Activated naive CD8-positive, alpha-beta T cell treated with anti-CD3 and anti-CD28 coated beads, Interleukin-2, amount 10 ng/mL, durations not matched to agents 7 days and 5 days (primary cell): ENCODE measurements around the gene GNS. TPM values are rescaled to one million over a fixed set of nuclear protein-coding genes. Genes with fewer than 3 reads are reported as not detected.

Experiments
- ATAC-seq: fragments of 150-1000 bp; cut with Tn5 transposase; one replicate; pipeline ENCODE4 v1.10.0; 2021; ENCODE audit warnings: low read depth, moderate library complexity
- POLR2A ChIA-PET: fragments of 350-600 bp; sonication (Branson Sonifier 250); formaldehyde crosslinking; loops from one replicate; lab custom pipeline; 2021; ENCODE audit warnings: antibody characterized with exemption; lab: Charles Lee
- DNase-seq: peaks from one replicate; pipeline ENCODE4 v3.0.0; 2021
- H3K27ac Mint-ChIP-seq: one replicate; pipeline ENCODE4 v1.8.0; 2022; ENCODE audit warnings: mild to moderate bottlenecking, mixed read lengths
- H3K27me3 Mint-ChIP-seq: one replicate; pipeline ENCODE4 v1.8.0; 2022; ENCODE audit warnings: mild to moderate bottlenecking, moderate library complexity, mixed read lengths
- H3K36me3 Mint-ChIP-seq: one replicate; pipeline ENCODE4 v1.8.0; 2021; ENCODE audit warnings: mild to moderate bottlenecking, mixed read lengths
- H3K4me1 Mint-ChIP-seq: one replicate; pipeline ENCODE4 v1.8.0; 2021; ENCODE audit warnings: mixed read lengths
- H3K4me3 Mint-ChIP-seq: one replicate; pipeline ENCODE4 v1.8.0; 2022; ENCODE audit warnings: mild to moderate bottlenecking, moderate library complexity, mixed read lengths
- H3K9me3 Mint-ChIP-seq: one replicate; pipeline ENCODE4 v1.8.0; 2021; ENCODE audit warnings: mixed read lengths
- total RNA-seq, 2 experiments: library from RNA; stranded (reverse); gene quantifications; one replicate each; pipeline ENCODE4 v1.2.3, GENCODE V29; 2021

Gene GNS
- total RNA-seq, 2 experiments from 2014 or later = 28.6 to 32.0 TPM

- Mint-ChIP-seq H3K4me3 (no peak overlapping the region), H3K9me3 (no peaks in the 10 kb centered on the region), H3K4me1 (peaks cover 71% of the 10 kb centered on the region), H3K27ac (peak overlapping the region; percentile 79), H3K27me3 (no peaks in the 10 kb centered on the region), H3K36me3 (peaks cover 23% of the 10 kb centered on the region)
- ATAC-seq (no peak), DNase-seq (no peak)
- POLR2A ChIA-PET = interaction anchor here (0.6 to 3.3 kb wide), 4 partner anchors 8 to 72 kb away, joined by 3 to 18 read pairs (median 4); no protein-coding TSS in a partner anchor
These were observed 76.5 kb downstream of the GNS start for GRCh38 chr12:64682572-64683277.

- Mint-ChIP-seq H3K36me3 (peaks cover 22% of the 10 kb centered on the region), H3K27ac (peak overlapping the region; percentile 90), H3K9me3 (no peaks in the 10 kb centered on the region), H3K4me3 (peak overlapping the region; percentile 82), H3K4me1 (peaks cover 76% of the 10 kb centered on the region), H3K27me3 (no peaks in the 10 kb centered on the region)
- ATAC-seq (peak; percentile 12), DNase-seq (no peak)
- POLR2A ChIA-PET = interaction anchor here (0.8 to 1.3 kb wide), 2 partner anchors 12 to 71 kb away, joined by 3 to 4 read pairs; partner anchors contain the start of gene RASSF3
These were observed 77.8 kb downstream of the GNS start for GRCh38 chr12:64681200-64682052.

GRCh38 chr12:64680235-64680634 is 79.0 kb downstream of the GNS start:
- peaks cover 76% of the 10 kb centered on the region for H3K4me1 Mint-ChIP-seq
- peaks cover 13% of the 10 kb centered on the region for H3K36me3 Mint-ChIP-seq
- H3K9me3 Mint-ChIP-seq = no peaks in the 10 kb centered on the region
- peak overlapping the region; percentile 90 for H3K27ac Mint-ChIP-seq
- POLR2A ChIA-PET = interaction anchor here (0.8 to 3.6 kb wide), 4 partner anchors 10 to 71 kb away, joined by 4 to 36 read pairs (median 12); partner anchors contain the start of gene RASSF3
- DNase-seq (no peak), ATAC-seq (no peak)
- H3K27me3 Mint-ChIP-seq = no peaks in the 10 kb centered on the region
- peak overlapping the region; percentile 82 for H3K4me3 Mint-ChIP-seq

- peak overlapping the region; percentile 82 for H3K4me3 Mint-ChIP-seq
- ATAC-seq (peak; percentile 59), DNase-seq (no peak)
- H3K36me3 Mint-ChIP-seq = peaks cover 11% of the 10 kb centered on the region
- POLR2A ChIA-PET = interaction anchor here (0.6 to 3.6 kb wide), 5 partner anchors 10 to 70 kb away, joined by 3 to 36 read pairs (median 5); partner anchors contain the start of gene RASSF3
- H3K27ac Mint-ChIP-seq = peak overlapping the region; percentile 90
- H3K27me3 Mint-ChIP-seq = no peaks in the 10 kb centered on the region
- H3K9me3 Mint-ChIP-seq = no peaks in the 10 kb centered on the region
- peaks cover 74% of the 10 kb centered on the region for H3K4me1 Mint-ChIP-seq
These were observed 79.7 kb downstream of the GNS start for GRCh38 chr12:64679487-64680001.

GRCh38 chr12:64678835-64679234 is 80.4 kb downstream of the GNS start:
- peaks cover 9% of the 10 kb centered on the region for H3K36me3 Mint-ChIP-seq
- ATAC-seq = no peak
- no peaks in the 10 kb centered on the region for H3K9me3 Mint-ChIP-seq
- H3K27ac Mint-ChIP-seq = peak overlapping the region; percentile 90
- H3K4me3 Mint-ChIP-seq = peak overlapping the region; percentile 82
- no peak for DNase-seq
- H3K4me1 Mint-ChIP-seq = peaks cover 74% of the 10 kb centered on the region
- no peaks in the 10 kb centered on the region for H3K27me3 Mint-ChIP-seq
- POLR2A ChIA-PET = interaction anchor here (1.1 to 3.6 kb wide), 5 partner anchors 9 to 69 kb away, joined by 3 to 36 read pairs (median 5); partner anchors contain the start of gene RASSF3

- peak overlapping the region; percentile 69 for H3K27ac Mint-ChIP-seq
- ATAC-seq (no peak), DNase-seq (no peak)
- POLR2A ChIA-PET = interaction anchor here (1.1 to 3.6 kb wide), 3 partner anchors 8 to 69 kb away, joined by 3 to 36 read pairs (median 19); partner anchors contain the start of gene RASSF3
- peaks cover 74% of the 10 kb centered on the region for H3K4me1 Mint-ChIP-seq
- H3K27me3 Mint-ChIP-seq = no peaks in the 10 kb centered on the region
- H3K36me3 Mint-ChIP-seq = peaks cover 6% of the 10 kb centered on the region
- no peak overlapping the region for H3K4me3 Mint-ChIP-seq
- no peaks in the 10 kb centered on the region for H3K9me3 Mint-ChIP-seq
These were observed 81.0 kb downstream of the GNS start for GRCh38 chr12:64678248-64678647.

GRCh38 chr12:64675795-64676194 is 83.4 kb downstream of the GNS start:
- DNase-seq (no peak), ATAC-seq (no peak)
- Mint-ChIP-seq H3K27me3 (no peaks in the 10 kb centered on the region), H3K4me3 (peak overlapping the region; percentile 43), H3K9me3 (no peaks in the 10 kb centered on the region), H3K4me1 (peaks cover 71% of the 10 kb centered on the region), H3K36me3 (peaks cover 8% of the 10 kb centered on the region), H3K27ac (peak overlapping the region; percentile 52)
- POLR2A ChIA-PET = interaction anchor here (0.5 to 1.1 kb wide), 4 partner anchors 10 to 65 kb away, joined by 3 to 6 read pairs (median 4); no protein-coding TSS in a partner anchor

- H3K4me3 Mint-ChIP-seq = peak overlapping the region; percentile 78
- peak; percentile 60 for DNase-seq
- peaks cover 71% of the 10 kb centered on the region for H3K4me1 Mint-ChIP-seq
- POLR2A ChIA-PET = interaction anchor here (0.9 to 2.2 kb wide), 3 partner anchors 8 to 64 kb away, joined by 3 to 18 read pairs (median 3); partner anchors contain the start of gene RASSF3
- H3K27ac Mint-ChIP-seq = peak overlapping the region; percentile 89
- no peaks in the 10 kb centered on the region for H3K27me3 Mint-ChIP-seq
- H3K36me3 Mint-ChIP-seq = peaks cover 8% of the 10 kb centered on the region
- peak; percentile 66 for ATAC-seq
- no peaks in the 10 kb centered on the region for H3K9me3 Mint-ChIP-seq
These were observed 84.8 kb downstream of the GNS start for GRCh38 chr12:64674367-64674922.

GRCh38 chr12:64673490-64674169 is 85.6 kb downstream of the GNS start:
- peaks cover 72% of the 10 kb centered on the region for H3K4me1 Mint-ChIP-seq
- peaks cover 8% of the 10 kb centered on the region for H3K36me3 Mint-ChIP-seq
- POLR2A ChIA-PET = interaction anchor here (2.2 kb wide), 1 partner anchor 63 kb away, joined by 18 read pairs; the partner anchor contains the start of gene RASSF3
- H3K9me3 Mint-ChIP-seq = no peaks in the 10 kb centered on the region
- DNase-seq (no peak), ATAC-seq (no peak)
- H3K27me3 Mint-ChIP-seq = no peaks in the 10 kb centered on the region
- peak overlapping the region; percentile 89 for H3K27ac Mint-ChIP-seq
- H3K4me3 Mint-ChIP-seq = peak overlapping the region; percentile 79

- POLR2A ChIA-PET = interaction anchor here (2.2 kb wide), 1 partner anchor 63 kb away, joined by 18 read pairs; the partner anchor contains the start of gene RASSF3
- no peak for DNase-seq
- H3K36me3 Mint-ChIP-seq = peaks cover 8% of the 10 kb centered on the region
These were observed 86.2 kb downstream of the GNS start for GRCh38 chr12:64672925-64673409.

GRCh38 chr12:64671681-64672080 is 87.5 kb downstream of the GNS start:
- Mint-ChIP-seq H3K4me3 (peak overlapping the region; percentile 91), H3K4me1 (peaks cover 75% of the 10 kb centered on the region), H3K9me3 (no peaks in the 10 kb centered on the region), H3K36me3 (peaks cover 5% of the 10 kb centered on the region), H3K27ac (peak overlapping the region; percentile 97), H3K27me3 (no peaks in the 10 kb centered on the region)
- POLR2A ChIA-PET = interaction anchor here (4.9 kb wide), 1 partner anchor 62 kb away, joined by 49 read pairs; the partner anchor contains the start of gene RASSF3
- ATAC-seq (no peak), DNase-seq (no peak)

More at GRCh38 chr12:64672925-64673409, 86.2 kb downstream of the GNS start:
- H3K4me1 Mint-ChIP-seq = peaks cover 75% of the 10 kb centered on the region
- H3K9me3 Mint-ChIP-seq = no peaks in the 10 kb centered on the region
- H3K27ac Mint-ChIP-seq = peak overlapping the region; percentile 89
- no peaks in the 10 kb centered on the region for H3K27me3 Mint-ChIP-seq
- ATAC-seq = no peak
- H3K4me3 Mint-ChIP-seq = peak overlapping the region; percentile 79
